HTR-8/SVneo (cell line): ENCODE measurements around the gene CDH8.

Source experiments
- DNase-seq: peaks from one replicate; pipeline ENCODE4 v3.0.0; 2011; ENCODE audit warnings: low spot score, mixed read lengths; ENCODE audit not compliant: insufficient read length
- FAIRE-seq: peaks from 2 replicates; lab custom pipeline; 2011; peaks lifted over from hg19 to GRCh38; lab: Jason Lieb, UNC

Gene CDH8, protein sequence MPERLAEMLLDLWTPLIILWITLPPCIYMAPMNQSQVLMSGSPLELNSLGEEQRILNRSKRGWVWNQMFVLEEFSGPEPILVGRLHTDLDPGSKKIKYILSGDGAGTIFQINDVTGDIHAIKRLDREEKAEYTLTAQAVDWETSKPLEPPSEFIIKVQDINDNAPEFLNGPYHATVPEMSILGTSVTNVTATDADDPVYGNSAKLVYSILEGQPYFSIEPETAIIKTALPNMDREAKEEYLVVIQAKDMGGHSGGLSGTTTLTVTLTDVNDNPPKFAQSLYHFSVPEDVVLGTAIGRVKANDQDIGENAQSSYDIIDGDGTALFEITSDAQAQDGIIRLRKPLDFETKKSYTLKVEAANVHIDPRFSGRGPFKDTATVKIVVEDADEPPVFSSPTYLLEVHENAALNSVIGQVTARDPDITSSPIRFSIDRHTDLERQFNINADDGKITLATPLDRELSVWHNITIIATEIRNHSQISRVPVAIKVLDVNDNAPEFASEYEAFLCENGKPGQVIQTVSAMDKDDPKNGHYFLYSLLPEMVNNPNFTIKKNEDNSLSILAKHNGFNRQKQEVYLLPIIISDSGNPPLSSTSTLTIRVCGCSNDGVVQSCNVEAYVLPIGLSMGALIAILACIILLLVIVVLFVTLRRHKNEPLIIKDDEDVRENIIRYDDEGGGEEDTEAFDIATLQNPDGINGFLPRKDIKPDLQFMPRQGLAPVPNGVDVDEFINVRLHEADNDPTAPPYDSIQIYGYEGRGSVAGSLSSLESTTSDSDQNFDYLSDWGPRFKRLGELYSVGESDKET

GRCh38 chr16:62036101-62036801 lies at the start of gene CDH8:
Gene CDH8, minus strand, starts transcription at chr16:62036438. Its CDS starts 15,035 bp downstream, at chr16:62021403.
- FAIRE-seq (no peak), DNase-seq (no peak)

DNA sequence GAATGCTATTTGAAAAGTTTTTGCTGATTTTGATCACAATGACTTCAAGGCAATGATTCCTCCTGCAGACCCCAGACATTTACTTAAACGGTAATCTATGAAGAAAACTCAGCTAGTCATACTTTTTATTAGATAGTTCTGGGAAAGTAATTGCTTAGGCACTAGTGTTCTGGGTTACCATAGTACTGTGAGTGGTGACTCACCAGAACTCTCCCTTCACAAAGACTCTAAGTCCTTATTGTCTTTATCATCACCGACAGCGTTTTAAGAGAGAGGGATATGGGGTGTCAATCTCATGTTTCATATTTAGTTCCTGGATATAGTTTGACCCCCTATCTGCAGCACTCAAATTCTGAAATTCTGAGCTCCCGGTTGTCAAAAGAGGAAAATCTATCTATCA lies 43.0 kb upstream of the CDH8 start:
- no peak for FAIRE-seq
- DNase-seq = no peak

DNA sequence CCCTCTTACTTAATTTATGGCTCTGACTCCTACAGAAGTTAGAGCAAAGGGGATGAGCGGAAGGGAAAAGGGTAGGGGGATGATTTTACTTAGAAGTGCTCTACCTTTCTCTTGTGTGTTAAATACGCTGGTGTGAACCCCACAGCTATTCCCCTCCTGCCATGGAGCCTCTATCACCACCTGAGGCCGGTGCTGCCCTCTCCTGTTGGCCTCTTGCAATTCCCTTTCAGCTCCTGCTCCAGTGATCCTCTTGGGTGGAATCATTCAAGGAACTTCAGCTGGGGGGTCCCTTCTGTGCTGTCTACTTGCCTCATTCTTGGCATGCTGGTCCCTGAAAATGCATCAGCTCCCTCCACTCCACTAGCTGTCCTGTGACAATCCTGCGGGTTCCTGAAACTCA lies 41.8 kb upstream of the CDH8 start:
- DNase-seq = no peak
- no peak for FAIRE-seq

- no peak for FAIRE-seq
- DNase-seq = no peak
Observed at GRCh38 chr16:62076886-62077285, 40.6 kb upstream of the CDH8 start.

DNA sequence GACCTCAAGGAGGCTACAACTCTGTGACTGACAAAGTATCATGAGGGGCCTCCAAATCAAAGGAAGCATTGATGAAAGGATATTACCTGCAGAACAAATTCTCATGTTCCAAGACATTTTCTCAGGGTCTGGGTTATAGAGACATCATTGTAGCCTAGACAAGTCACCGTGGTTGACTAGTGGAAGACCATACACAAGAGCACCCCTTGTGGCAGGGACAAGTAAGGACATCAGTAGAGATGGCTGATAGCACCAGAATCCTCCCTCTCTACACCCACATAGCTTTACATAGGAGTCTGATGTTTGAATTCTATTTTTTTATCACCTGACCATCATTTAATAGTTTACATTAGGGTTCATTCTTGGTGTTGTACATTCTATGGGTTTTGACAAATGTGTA lies 32.5 kb upstream of the CDH8 start:
- no peak for DNase-seq

GRCh38 chr16:62067981-62068380 lies 31.7 kb upstream of the CDH8 start:
- DNase-seq (no peak), FAIRE-seq (no peak)

More for the DNA sequence above, 32.5 kb upstream of the CDH8 start:
- FAIRE-seq = no peak

- FAIRE-seq (no peak), DNase-seq (no peak)
Observed at GRCh38 chr16:62067182-62067581, 30.9 kb upstream of the CDH8 start.

- DNase-seq (no peak), FAIRE-seq (no peak)
Observed at GRCh38 chr16:62066747-62067146, 30.5 kb upstream of the CDH8 start.

GRCh38 chr16:62064173-62064572 lies 27.9 kb upstream of the CDH8 start:
- FAIRE-seq = no peak
- no peak for DNase-seq

- FAIRE-seq (no peak), DNase-seq (no peak)
Observed at GRCh38 chr16:62060089-62060488, 23.9 kb upstream of the CDH8 start.

GRCh38 chr16:62059527-62059926 lies 23.3 kb upstream of the CDH8 start:
- no peak for DNase-seq
- FAIRE-seq = no peak

GRCh38 chr16:62058412-62058811 lies 22.2 kb upstream of the CDH8 start:
- DNase-seq (no peak), FAIRE-seq (no peak)

- DNase-seq (no peak), FAIRE-seq (no peak)
Observed at GRCh38 chr16:62051942-62052341, 15.7 kb upstream of the CDH8 start.

GRCh38 chr16:62050793-62051192 lies 14.6 kb upstream of the CDH8 start:
- FAIRE-seq (no peak), DNase-seq (no peak)

DNA sequence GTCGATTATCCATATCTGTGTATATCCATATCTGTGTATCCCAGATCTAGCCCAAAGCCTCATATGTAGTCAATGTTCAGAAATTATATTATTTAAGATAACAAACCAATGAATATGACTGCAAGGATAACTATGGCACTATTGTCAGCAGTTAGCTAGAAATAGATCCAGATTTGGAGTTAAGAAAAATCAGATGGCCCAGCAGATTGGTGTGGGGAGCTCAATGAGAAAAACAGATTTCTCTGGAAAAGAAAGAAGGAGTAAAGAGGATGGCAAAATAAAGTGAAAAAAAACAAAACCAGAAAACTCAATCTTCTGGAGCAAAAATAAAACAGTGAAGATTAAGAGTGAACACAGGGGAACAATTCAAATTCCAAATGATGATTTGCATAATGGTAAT lies 10.6 kb upstream of the CDH8 start:
- no peak for DNase-seq
- FAIRE-seq = no peak

GRCh38 chr16:62041401-62041800 lies 5.2 kb upstream of the CDH8 start:
- FAIRE-seq = no peak
- DNase-seq = no peak

DNA sequence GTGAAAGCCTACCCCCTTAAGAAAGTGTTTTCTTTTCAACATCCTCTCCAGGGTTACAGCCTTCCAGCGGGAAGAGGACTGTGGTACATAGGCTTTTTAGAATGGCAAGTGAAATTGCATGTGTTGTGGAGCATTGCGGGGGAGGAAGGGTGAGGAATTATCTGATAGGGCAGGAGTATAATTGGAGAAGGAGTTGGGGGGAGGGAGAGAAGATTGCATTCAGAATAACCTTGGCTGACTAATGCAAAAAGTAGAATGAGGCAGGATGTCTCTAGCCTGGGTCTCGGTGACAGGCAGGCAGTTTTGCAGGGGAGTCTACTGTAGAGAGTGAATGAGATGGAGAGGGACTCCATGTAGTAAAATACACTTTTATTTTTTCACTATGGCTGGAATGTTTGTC lies 2.4 kb upstream of the CDH8 start:
- no peak for DNase-seq
- no peak for FAIRE-seq

DNA sequence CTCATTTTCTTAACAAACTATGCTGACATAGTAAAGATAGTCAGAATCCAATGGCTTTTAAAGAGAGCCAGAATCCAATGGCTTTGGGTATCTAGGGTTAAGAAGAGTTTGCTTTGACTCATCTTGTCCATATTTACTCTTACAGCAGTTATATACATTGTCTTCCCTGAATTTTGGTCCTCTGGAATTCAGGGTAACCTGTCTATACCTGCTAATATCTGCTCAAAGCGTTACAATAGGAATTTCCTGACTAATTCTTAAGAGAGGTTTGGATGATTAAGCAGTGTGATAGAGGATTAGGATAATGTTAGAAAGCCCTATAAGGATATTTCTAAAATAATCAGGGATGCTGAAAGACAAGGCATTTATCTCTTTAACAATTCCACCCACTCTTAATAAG lies 2.0 kb upstream of the CDH8 start:
- DNase-seq (no peak), FAIRE-seq (no peak)

DNA sequence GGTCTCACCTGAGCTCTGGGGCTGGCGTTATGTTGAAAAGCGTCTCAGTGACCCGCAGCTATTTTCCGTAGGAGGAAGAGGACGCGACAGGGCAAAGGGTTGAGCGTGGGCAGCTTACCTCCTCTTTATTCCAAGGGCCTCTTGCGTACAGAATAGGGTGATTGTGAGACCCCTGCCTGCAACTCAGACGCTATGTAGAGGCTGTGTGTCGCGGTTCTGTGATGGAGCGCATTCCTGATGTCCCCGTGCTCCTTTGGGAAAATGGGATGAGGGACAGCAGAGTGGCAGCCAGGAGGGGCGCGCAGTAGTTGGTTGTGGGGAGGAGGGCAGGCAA lies 531 bp upstream of the CDH8 start:
- DNase-seq = no peak

GRCh38 chr16:62035115-62036092 lies 834 bp downstream of the CDH8 start:
- no peak for FAIRE-seq
- no peak for DNase-seq

More for the DNA sequence above, 531 bp upstream of the CDH8 start:
- FAIRE-seq = no peak
